H1 (cell line): ENCODE results near the gene FNDC7. TPM values are rescaled to one million over a fixed set of nuclear protein-coding genes. Genes with fewer than 3 reads are reported as not detected.

Experiments
- CTCF ChIA-PET: fragments of 300-600 bp; sonication (Branson Sonifier 250); formaldehyde crosslinking; loops from one replicate; lab custom pipeline; 2021; ENCODE audit not compliant: partially characterized antibody; lab: Charles Lee
- POLR2A ChIA-PET: fragments of 300-600 bp; sonication (Branson Sonifier 250); formaldehyde crosslinking; loops from one replicate; lab custom pipeline; 2021; ENCODE audit warnings: inconsistent platforms; ENCODE audit not compliant: partially characterized antibody; lab: Charles Lee
- DNase-seq, 2 experiments: peaks; one replicate each; pipeline versions ENCODE4 v3.0.0 to v3.0.0-alpha.2; 2010 to 2022; ENCODE audit warnings: low spot score in 2 of 2, low read depth in 1 of 2, mixed read lengths in 1 of 2
- FAIRE-seq: peaks from 2 replicates; lab custom pipeline; 2011; peaks lifted over from hg19 to GRCh38; lab: Jason Lieb, UNC
- H2AFZ ChIP-seq: 2 replicates; pipeline ENCODE4 v1.8.1; 2012; ENCODE audit warnings: low read length, inconsistent platforms
- H2AK5ac ChIP-seq: 2 replicates; pipeline ENCODE4 v1.6.1; 2013; ENCODE audit warnings: low read depth, low read length
- H2BK120ac ChIP-seq: replicated peaks from 2 replicates; pipeline ENCODE3; 2013; ENCODE audit warnings: low read depth, low read length, inconsistent platforms
- H2BK12ac ChIP-seq: 2 replicates; pipeline ENCODE4 v1.6.1; 2013; ENCODE audit warnings: low read depth, low read length
- H2BK15ac ChIP-seq: 2 replicates; pipeline ENCODE4 v1.6.1; 2013; ENCODE audit warnings: low read length
- H2BK20ac ChIP-seq: 2 replicates; pipeline ENCODE4 v1.6.1; 2013; ENCODE audit warnings: low read length
- H2BK5ac ChIP-seq: 2 replicates; pipeline ENCODE4 v1.6.1; 2013; ENCODE audit warnings: low read depth, low read length
- H3K14ac ChIP-seq: 2 replicates; pipeline ENCODE4 v1.6.1; 2013; ENCODE audit warnings: inconsistent platforms; ENCODE audit not compliant: insufficient read length
- H3K18ac ChIP-seq: 2 replicates; pipeline ENCODE4 v1.6.1; 2013; ENCODE audit warnings: low read length; ENCODE audit errors: extremely low read depth
- H3K23ac ChIP-seq: 2 replicates; pipeline ENCODE4 v1.6.1; 2013; ENCODE audit warnings: inconsistent platforms; ENCODE audit not compliant: insufficient read length
- H3K23me2 ChIP-seq: 2 replicates; pipeline ENCODE4 v1.6.1; 2013; ENCODE audit warnings: low read depth, low read length
- H3K27ac ChIP-seq: 2 replicates; pipeline ENCODE4 v1.6.1; 2011; ENCODE audit warnings: low read depth, low read length, inconsistent platforms
- H3K27me3 ChIP-seq, 4 experiments: replicated peaks in 1 of 4; 1 replicate in 1 of 4; 2 replicates in 3 of 4; pipeline versions ENCODE4 v1.6.1 to v1.8.1; 2011 to 2013; ENCODE audit warnings: low read length in 3 of 4, mild to moderate bottlenecking in 3 of 4, inconsistent platforms in 2 of 4, mixed read lengths in 2 of 4, moderate library complexity in 1 of 4; ENCODE audit not compliant: control insufficient read depth in 3 of 4, insufficient read depth in 3 of 4; ENCODE audit errors: extremely low read depth in 1 of 4
- H3K36me3 ChIP-seq, 4 experiments: 2 replicates each; pipeline versions ENCODE4 v1.6.1 to v1.8.1; 2011 to 2013; ENCODE audit warnings: mild to moderate bottlenecking in 4 of 4, low read length in 3 of 4, moderate library complexity in 2 of 4, control low read depth in 1 of 4, inconsistent platforms in 1 of 4; ENCODE audit not compliant: insufficient read depth in 4 of 4, control insufficient read depth in 2 of 4
- H3K4ac ChIP-seq: replicated peaks from 2 replicates; pipeline ENCODE3; 2013; ENCODE audit warnings: low read length, low read depth, mixed read lengths, inconsistent platforms; ENCODE audit not compliant: insufficient read length
- H3K4me1 ChIP-seq, 4 experiments: replicated peaks in 1 of 4; 1 replicate in 1 of 4; 2 replicates in 3 of 4; pipeline versions ENCODE4 v1.6.1 to v1.8.1; 2011 to 2013; ENCODE audit warnings: low read length in 3 of 4, inconsistent platforms in 2 of 4, mixed read lengths in 1 of 4; ENCODE audit not compliant: insufficient read depth in 4 of 4, control insufficient read depth in 3 of 4
- H3K4me2 ChIP-seq, 2 experiments: 2 replicates each; pipeline versions ENCODE4 v1.6.1 to v1.8.1; 2011 to 2013; ENCODE audit warnings: low read depth in 2 of 2, low read length in 2 of 2, control low read depth in 1 of 2, inconsistent platforms in 1 of 2, mild to moderate bottlenecking in 1 of 2; ENCODE audit not compliant: insufficient read depth in 1 of 2
- H3K4me3 ChIP-seq, 4 experiments: fragments of 200-600, 300-600 bp in 1 of 4; sonication (generic), shearing (Covaris generic), sonication (Bioruptor Twin) in 1 of 4; 2 replicates each; pipeline versions ENCODE4 v1.5.1 to v1.8.1; 2011 to 2016; ENCODE audit warnings: low read length in 4 of 4, low read depth in 3 of 4, control low read depth in 2 of 4, inconsistent platforms in 2 of 4, mild to moderate bottlenecking in 2 of 4, mixed read lengths in 1 of 4, moderate library complexity in 1 of 4; ENCODE audit not compliant: insufficient read depth in 2 of 4; ENCODE audit errors: extremely low read depth in 1 of 4
- H3K56ac ChIP-seq: replicated peaks from 2 replicates; pipeline ENCODE3; 2013; ENCODE audit warnings: low read depth, mild to moderate bottlenecking, mixed read lengths, low read length, inconsistent platforms; ENCODE audit not compliant: insufficient read length
- H3K79me1 ChIP-seq: 2 replicates; pipeline ENCODE4 v1.6.1; 2013; ENCODE audit warnings: low read depth, low read length, control low read depth
- H3K79me2 ChIP-seq, 2 experiments: 2 replicates each; pipeline versions ENCODE4 v1.6.1 to v1.8.1; 2012 to 2013; ENCODE audit warnings: low read length in 2 of 2, mild to moderate bottlenecking in 2 of 2, inconsistent platforms in 1 of 2; ENCODE audit not compliant: insufficient read depth in 2 of 2, control insufficient read depth in 1 of 2
- H3K9ac ChIP-seq, 4 experiments: replicated peaks in 1 of 4; 1 replicate in 1 of 4; 2 replicates in 3 of 4; pipeline versions ENCODE4 v1.6.1 to v1.8.1; 2011 to 2013; ENCODE audit warnings: low read depth in 3 of 4, low read length in 3 of 4, control low read depth in 2 of 4, mild to moderate bottlenecking in 2 of 4, moderate library complexity in 2 of 4, inconsistent platforms in 1 of 4; ENCODE audit errors: extremely low read depth in 1 of 4
- H3K9me3 ChIP-seq, 2 experiments: 2 replicates each; pipeline versions ENCODE4 v1.6.1 to v1.8.1; 2012 to 2013; ENCODE audit warnings: mild to moderate bottlenecking in 2 of 2, moderate library complexity in 2 of 2, control low read depth in 1 of 2, inconsistent platforms in 1 of 2, low read depth in 1 of 2, low read length in 1 of 2, mixed read lengths in 1 of 2; ENCODE audit not compliant: insufficient read depth in 2 of 2
- H4K20me1 ChIP-seq, 2 experiments: replicated peaks in 1 of 2; 2 replicates each; pipeline versions ENCODE3 to v1.8.1; 2011 to 2013; ENCODE audit warnings: inconsistent platforms in 2 of 2, low read length in 2 of 2, mild to moderate bottlenecking in 1 of 2; ENCODE audit not compliant: insufficient read depth in 2 of 2, control insufficient read depth in 1 of 2
- H4K5ac ChIP-seq: 2 replicates; pipeline ENCODE4 v1.6.1; 2013; ENCODE audit warnings: low read length, low read depth, mixed read lengths, inconsistent platforms; ENCODE audit not compliant: insufficient read length
- H4K8ac ChIP-seq: 2 replicates; pipeline ENCODE4 v1.8.0; 2013; ENCODE audit warnings: mild to moderate bottlenecking, moderate library complexity, low read length, inconsistent platforms; ENCODE audit not compliant: insufficient read depth; ENCODE audit errors: extremely low read depth
- H4K91ac ChIP-seq: replicated peaks from 2 replicates; pipeline ENCODE3; 2013; ENCODE audit warnings: low read length, mixed read lengths, inconsistent platforms; ENCODE audit not compliant: insufficient read length
- CHD1 ChIP-seq: IDR thresholded peaks from 2 replicates; pipeline ENCODE4 v1.6.1; 2012; ENCODE audit warnings: low read depth, low read length, improper control_type of control experiment
- EGR1 ChIP-seq: IDR thresholded peaks from 2 replicates; pipeline ENCODE4 v1.6.1; 2011; ENCODE audit warnings: low read depth, low read length, borderline replicate concordance
- KDM5A ChIP-seq: fragments of 200-600 bp; IDR thresholded peaks from 2 replicates; pipeline ENCODE4 v1.7.1; 2012; ENCODE audit warnings: mild to moderate bottlenecking, low read length, inconsistent platforms, mixed read lengths
- PHF8 ChIP-seq: fragments of 200-600 bp; sonication (generic); conservative IDR thresholded peaks from 2 replicates; pipeline ENCODE4 v1.7.1; 2012; ENCODE audit warnings: low read depth, mild to moderate bottlenecking, inconsistent platforms, low read length, moderate library complexity
- POLR2A ChIP-seq, 2 experiments: IDR thresholded peaks; 1 replicate in 1 of 2; 2 replicates in 1 of 2; pipeline ENCODE4 v1.6.1; 2011; ENCODE audit warnings: low read depth in 2 of 2, low read length in 2 of 2, mild to moderate bottlenecking in 2 of 2; ENCODE audit errors: control extremely low read depth in 1 of 2
- TAF1 ChIP-seq: IDR thresholded peaks from 2 replicates; pipeline ENCODE4 v1.6.1; 2011; ENCODE audit warnings: mild to moderate bottlenecking, low read depth, low read length
- WGBS, 2 experiments: shearing (Covaris generic) in 1 of 2; methylation state at CpG; one replicate each; pipeline versions ENCODE4 v1.1.6 to v1.1.7; 2013 to 2015; ENCODE audit warnings: low lambda C conversion rate in 2 of 2, mixed read lengths in 2 of 2, inconsistent platforms in 1 of 2, low coverage in 1 of 2, missing lambda C conversion rate in 1 of 2; ENCODE audit not compliant: insufficient replicate concordance in 2 of 2, insufficient coverage in 1 of 2, insufficient read length in 1 of 2; ENCODE audit errors: extremely low coverage in 1 of 2, missing lambda C conversion rate in 1 of 2; 5-methylcytosine and 5-hydroxymethylcytosine counted together
- polyA plus RNA-seq, 7 experiments: library from polyadenylated mRNA; depleted of rRNA in 3 of 7; stranded (reverse) in 5 of 7; unstranded in 2 of 7; fragments of >200 nt in 5 of 7; fragments of 200-250 nt in 2 of 7; gene quantifications; 1 replicate in 5 of 7; 2 replicates in 1 of 7; 4 replicates in 1 of 7; pipeline versions ENCODE4 v1.2.1 to v1.2.3, GENCODE V29; 2011 to 2013; ENCODE audit warnings: missing spikeins in 2 of 7, mixed read lengths in 2 of 7
- total RNA-seq: library from RNA; stranded (reverse); fragmentation: NEBNext Ultra II Directional; extraction: Animal tissue kit (Norgen Biotek cat#: 25700); gene quantifications from 2 replicates; pipeline ENCODE4 v1.2.1, GENCODE V29; 2021

Gene FNDC7
- total and polyA plus RNA-seq, 2 of the 8 experiments (the other 6 are each of a cell fraction or from before 2014, with no cell fraction given) = 0.13 to 0.20 TPM

DNA sequence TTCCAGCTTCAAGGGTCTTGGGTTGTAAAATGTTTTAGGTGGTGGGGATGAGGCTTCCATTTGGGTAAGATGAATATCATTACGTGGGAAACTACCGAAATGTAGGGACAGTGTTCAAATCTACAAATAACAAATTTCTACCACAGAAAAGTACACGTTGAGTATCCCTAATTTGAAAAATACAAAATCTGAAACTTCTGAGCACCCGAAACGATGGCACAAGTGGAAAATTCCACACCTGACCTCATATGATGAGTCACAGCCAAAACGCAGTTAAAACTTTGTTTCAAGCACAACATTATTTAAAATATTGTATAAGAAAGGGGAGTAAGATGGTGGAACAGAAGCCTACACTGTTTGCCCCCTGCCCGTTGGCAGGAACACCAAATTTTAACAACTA, 43.0 kb upstream of the FNDC7 start:
- no peak overlapping the region for H4K8ac ChIP-seq
- POLR2A ChIA-PET = interaction anchor here (2.3 kb wide), 1 partner anchor 8 kb away, joined by 13 read pairs; the partner anchor contains the start of gene HENMT1
- no peak overlapping the region for H2AK5ac ChIP-seq
- no peak for FAIRE-seq
- no peak overlapping the region for H2BK120ac ChIP-seq
- H2BK15ac ChIP-seq = no peak overlapping the region
- WGBS, 2 experiments = 78% methylated on average over 7 of the region's 7 CpGs; no CpG with 5 or more reads in 1 of the 2 experiments
- H3K27me3 ChIP-seq = no peaks in the 10 kb centered on the region
- no peaks in the 10 kb centered on the region for H4K20me1 ChIP-seq
- H3K27ac ChIP-seq = no peak overlapping the region
- no peak overlapping the region for H3K14ac ChIP-seq
- no peak overlapping the region for H2AFZ ChIP-seq
- no peak overlapping the region for H3K4me3 ChIP-seq
- DNase-seq = no peak
- H3K9me3 ChIP-seq = peaks cover 0 to 5% of the 10 kb centered on the region in 2 experiments; a peak in 1 of 4 replicates
- H3K79me2 ChIP-seq = no peaks in the 10 kb centered on the region
- no peak overlapping the region for H2BK12ac ChIP-seq
- no peaks in the 10 kb centered on the region for H3K4me1 ChIP-seq
- no peak overlapping the region for H2BK20ac ChIP-seq
- H3K4me2 ChIP-seq = no peak overlapping the region
- no peaks in the 10 kb centered on the region for H3K23me2 ChIP-seq
- no peak overlapping the region for H3K18ac ChIP-seq
- no peak overlapping the region for H3K9ac ChIP-seq
- H3K4ac ChIP-seq = no peak overlapping the region
- no peaks in the 10 kb centered on the region for H3K79me1 ChIP-seq
- TF ChIP-seq CHD1 (no peak), TAF1 (no peak), POLR2A (IDR thresholded peaks at IDR 0.05; ENCODE audit: control extremely low read depth in 1 of 2, low read depth in 2 of 2, low read length in 2 of 2) (no peak), EGR1 (no peak), KDM5A (no peak), PHF8 (no peak)
- TF ChIP-seq, all 59 proteins: peak for 0
- Histone ChIP-seq H4K91ac (no peak overlapping the region), H4K5ac (no peak overlapping the region), H2BK5ac (no peak overlapping the region), H3K56ac (no peak overlapping the region), H3K36me3 (no peaks in the 10 kb centered on the region), H3K23ac (no peak overlapping the region)
- CTCF ChIA-PET = no interaction called here
